H9 (cell line): ENCODE measurements around the gene ITGBL1. TPM values are rescaled to one million over a fixed set of nuclear protein-coding genes. Genes with fewer than 3 reads are reported as not detected.

Experiments
- DNase-seq: peaks from one replicate; pipeline ENCODE4 v3.0.0-alpha.2; 2017
- H2AFZ ChIP-seq: one replicate; pipeline ENCODE4 v1.6.1; 2013; ENCODE audit warnings: mild to moderate bottlenecking, low read length, control low read depth, moderate library complexity
- H2AK5ac ChIP-seq: 2 replicates; pipeline ENCODE4 v1.6.1; 2013; ENCODE audit warnings: low read length, control low read depth, mixed read lengths; ENCODE audit not compliant: insufficient read length
- H2BK120ac ChIP-seq: one replicate; pipeline ENCODE4 v1.6.1; 2013; ENCODE audit warnings: low read depth, mild to moderate bottlenecking, low read length, control low read depth, inconsistent platforms; ENCODE audit not compliant: poor library complexity, severe bottlenecking
- H2BK12ac ChIP-seq: 2 replicates; pipeline ENCODE4 v1.6.1; 2013; ENCODE audit warnings: low read length, control low read depth, mixed read lengths, low read depth; ENCODE audit not compliant: insufficient read length
- H2BK15ac ChIP-seq: 2 replicates; pipeline ENCODE4 v1.6.1; 2013; ENCODE audit warnings: low read depth, low read length, control low read depth
- H2BK20ac ChIP-seq: one replicate; pipeline ENCODE4 v1.6.1; 2013; ENCODE audit warnings: low read depth, mild to moderate bottlenecking, low read length, control low read depth, inconsistent platforms; ENCODE audit not compliant: poor library complexity, severe bottlenecking
- H2BK5ac ChIP-seq: 2 replicates; pipeline ENCODE4 v1.6.1; 2013; ENCODE audit warnings: low read length, control low read depth, mixed read lengths; ENCODE audit not compliant: insufficient read length
- H3K14ac ChIP-seq: 2 replicates; pipeline ENCODE4 v1.6.1; 2013; ENCODE audit warnings: low read length, control low read depth; ENCODE audit not compliant: insufficient read depth
- H3K18ac ChIP-seq: 2 replicates; pipeline ENCODE4 v1.6.1; 2013; ENCODE audit warnings: low read depth, mild to moderate bottlenecking, mixed read lengths, low read length, control low read depth; ENCODE audit not compliant: insufficient read length
- H3K23ac ChIP-seq: 2 replicates; pipeline ENCODE4 v1.6.1; 2013; ENCODE audit warnings: low read length, control low read depth, mixed read lengths, low read depth; ENCODE audit not compliant: insufficient read length
- H3K23me2 ChIP-seq: 2 replicates; pipeline ENCODE4 v1.6.1; 2013; ENCODE audit warnings: low read depth, mild to moderate bottlenecking, mixed read lengths, low read length, control low read depth; ENCODE audit not compliant: insufficient read length, poor library complexity, severe bottlenecking
- H3K27ac ChIP-seq: 2 replicates; pipeline ENCODE4 v1.5.1; 2013; ENCODE audit warnings: low read length, control low read depth, mixed read lengths, low read depth; ENCODE audit not compliant: insufficient read length
- H3K27me3 ChIP-seq: 2 replicates; pipeline ENCODE4 v1.6.1; 2013; ENCODE audit warnings: low read length, control low read depth, inconsistent platforms; ENCODE audit not compliant: insufficient read depth
- H3K4ac ChIP-seq: 2 replicates; pipeline ENCODE4 v1.6.1; 2013; ENCODE audit warnings: low read depth, mild to moderate bottlenecking, control low read depth, inconsistent platforms, low read length, moderate library complexity
- H3K4me1 ChIP-seq: 2 replicates; pipeline ENCODE4 v1.6.1; 2013; ENCODE audit warnings: low read length, control low read depth, inconsistent platforms; ENCODE audit not compliant: insufficient read depth
- H3K4me2 ChIP-seq: 2 replicates; pipeline ENCODE4 v1.6.1; 2013; ENCODE audit warnings: low read length, control low read depth, mixed read lengths; ENCODE audit not compliant: insufficient read length, insufficient read depth
- H3K56ac ChIP-seq: 2 replicates; pipeline ENCODE4 v1.6.1; 2013; ENCODE audit warnings: low read depth, mild to moderate bottlenecking, mixed read lengths, low read length, control low read depth; ENCODE audit not compliant: insufficient read length
- H3K79me1 ChIP-seq: 2 replicates; pipeline ENCODE4 v1.6.1; 2013; ENCODE audit warnings: low read depth, mild to moderate bottlenecking, moderate library complexity, low read length, control low read depth, inconsistent platforms; ENCODE audit not compliant: insufficient read depth, poor library complexity, severe bottlenecking
- H3K79me2 ChIP-seq: 2 replicates; pipeline ENCODE4 v1.6.1; 2013; ENCODE audit warnings: low read length, control low read depth, inconsistent platforms; ENCODE audit not compliant: insufficient read depth
- H3K9ac ChIP-seq: 2 replicates; pipeline ENCODE4 v1.6.1; 2013; ENCODE audit warnings: low read length, control low read depth, mixed read lengths; ENCODE audit not compliant: insufficient read length; ENCODE audit errors: extremely low read depth
- H3K9me3 ChIP-seq: one replicate; pipeline ENCODE4 v1.6.1; 2013; ENCODE audit warnings: low read depth, low read length, inconsistent platforms; ENCODE audit not compliant: control insufficient read depth
- H3T11ph ChIP-seq: one replicate; pipeline ENCODE4 v1.6.1; 2013; ENCODE audit warnings: mild to moderate bottlenecking, low read length, control low read depth, inconsistent platforms
- H4K20me1 ChIP-seq: one replicate; pipeline ENCODE4 v1.6.1; 2013; ENCODE audit not compliant: control insufficient read depth, insufficient read length, insufficient read depth
- H4K5ac ChIP-seq: 2 replicates; pipeline ENCODE4 v1.6.1; 2013; ENCODE audit warnings: low read depth, mild to moderate bottlenecking, mixed read lengths, low read length, control low read depth; ENCODE audit not compliant: insufficient read length
- H4K8ac ChIP-seq: replicated peaks from 2 replicates; pipeline ENCODE4 v1.6.1; 2013; ENCODE audit warnings: low read length, control low read depth, mixed read lengths, low read depth; ENCODE audit not compliant: insufficient read length
- H4K91ac ChIP-seq: 2 replicates; pipeline ENCODE4 v1.6.1; 2013; ENCODE audit warnings: low read depth, mild to moderate bottlenecking, moderate library complexity, mixed read lengths, low read length, control low read depth; ENCODE audit not compliant: insufficient read length
- H3K27ac Mint-ChIP-seq, 3 experiments: 2 replicates in 2 of 3; 3 replicates in 1 of 3; pipeline ENCODE4 v1.8.0; 2020 to 2021; ENCODE audit warnings: mixed read lengths in 3 of 3, mild to moderate bottlenecking in 1 of 3, moderate library complexity in 1 of 3
- H3K27me3 Mint-ChIP-seq: 2 replicates; pipeline ENCODE4 v1.8.0; 2021; ENCODE audit warnings: low read depth, mild to moderate bottlenecking, moderate library complexity, mixed read lengths
- H3K36me3 Mint-ChIP-seq, 3 experiments: 2 replicates in 2 of 3; 3 replicates in 1 of 3; pipeline ENCODE4 v1.8.0; 2020 to 2021; ENCODE audit warnings: low read depth in 3 of 3, mixed read lengths in 3 of 3; ENCODE audit not compliant: insufficient read depth in 1 of 3
- H3K4me1 Mint-ChIP-seq, 2 experiments: 2 replicates each; pipeline ENCODE4 v1.8.0; 2020; ENCODE audit warnings: mixed read lengths in 2 of 2
- H3K4me3 Mint-ChIP-seq, 2 experiments: 2 replicates in 1 of 2; 3 replicates in 1 of 2; pipeline ENCODE4 v1.8.0; 2020 to 2021; ENCODE audit warnings: mild to moderate bottlenecking in 2 of 2, mixed read lengths in 2 of 2, moderate library complexity in 1 of 2
- H3K9me3 Mint-ChIP-seq, 2 experiments: 2 replicates in 1 of 2; 3 replicates in 1 of 2; pipeline ENCODE4 v1.8.0; 2020; ENCODE audit warnings: mild to moderate bottlenecking in 2 of 2, mixed read lengths in 2 of 2, moderate library complexity in 1 of 2
- WGBS: extraction: QIAGEN DNeasy Blood & Tissue Kit; methylation state at CpG from one replicate; pipeline ENCODE4 v1.1.7; 2013; ENCODE audit warnings: missing lambda C conversion rate, low lambda C conversion rate, mixed read lengths; ENCODE audit not compliant: insufficient read length; ENCODE audit errors: extremely low coverage; 5-methylcytosine and 5-hydroxymethylcytosine counted together
- total RNA-seq: library from RNA; stranded (reverse); gene quantifications from 2 replicates; pipeline ENCODE4 v1.2.1, GENCODE V29; 2021
- TF ChIP-seq, protein P1 (sequence below): fragments of 200-600 bp; sonication (generic); conservative IDR thresholded peaks from 3 replicates; pipeline ENCODE4 v1.8.0; 2021; ENCODE audit warnings: antibody characterized with exemption, mild to moderate bottlenecking

The ITGBL1 gene
- total RNA-seq, 1 experiment from 2014 or later, result not detected

DNA sequence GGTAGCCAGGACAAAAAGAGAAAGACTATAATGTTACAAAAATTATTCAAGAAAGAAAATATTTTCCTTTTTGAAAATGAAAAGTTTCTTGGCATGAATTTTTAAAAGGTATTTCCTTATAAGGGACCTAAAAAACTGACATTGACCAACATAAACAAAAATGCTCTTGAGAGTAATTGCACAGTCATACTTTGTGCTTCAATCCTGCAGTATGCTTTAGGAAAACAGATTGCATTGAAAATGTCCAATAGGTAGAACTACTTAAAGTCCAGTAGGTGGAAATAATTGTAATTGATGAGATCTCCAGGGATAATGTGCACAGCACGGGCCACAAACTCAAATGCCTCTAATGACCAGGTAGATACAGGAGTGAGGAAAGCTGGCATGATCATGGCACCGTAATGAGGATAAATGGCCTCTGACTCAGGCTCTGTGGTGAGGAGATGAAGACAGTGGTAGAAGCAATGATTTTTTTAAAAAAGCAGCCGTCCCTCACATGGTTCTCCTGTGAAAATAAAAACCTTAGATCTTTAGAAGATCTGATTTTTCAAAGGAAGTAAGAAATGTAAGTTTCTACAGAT is 278.0 kb downstream of the ITGBL1 start:
- H4K8ac ChIP-seq, result no peak overlapping the region
- H2AFZ ChIP-seq, result no peak overlapping the region
- H2BK20ac ChIP-seq, result no peak overlapping the region
- peaks cover 2% of the 10 kb centered on the region; the same call in 1 of the 2 replicates for H3K27me3 Mint-ChIP-seq
- no peak overlapping the region for H3K4ac ChIP-seq
- no peaks in the 10 kb centered on the region for H3K23me2 ChIP-seq
- H3K27ac Mint-ChIP-seq, result no peak overlapping the region
- no peak overlapping the region for H3T11ph ChIP-seq
- no peaks in the 10 kb centered on the region for H3K36me3 Mint-ChIP-seq
- no CpG with 5 or more reads among the region's 3 CpGs for WGBS
- H3K27me3 ChIP-seq, result no peaks in the 10 kb centered on the region
- no peak overlapping the region for H3K4me3 Mint-ChIP-seq
- H3K9me3 ChIP-seq, result no peaks in the 10 kb centered on the region
- H3K9me3 Mint-ChIP-seq, result no peaks in the 10 kb centered on the region
- no peaks in the 10 kb centered on the region for H3K79me2 ChIP-seq
- H3K4me1 ChIP-seq, result no peaks in the 10 kb centered on the region
- no peak overlapping the region for H2AK5ac ChIP-seq
- no peak for DNase-seq
- H3K9ac ChIP-seq, result no peak overlapping the region
- H2BK12ac ChIP-seq, result no peak overlapping the region
- H4K5ac ChIP-seq, result no peak overlapping the region
- H4K91ac ChIP-seq, result no peak overlapping the region
- H4K20me1 ChIP-seq, result no peaks in the 10 kb centered on the region
- no peak overlapping the region for H3K18ac ChIP-seq
- H3K4me1 Mint-ChIP-seq, result no peaks in the 10 kb centered on the region
- no peak overlapping the region for H2BK120ac ChIP-seq
- no peak overlapping the region for H3K4me2 ChIP-seq
- H3K27ac ChIP-seq, result no peak overlapping the region
- H3K79me1 ChIP-seq, result no peaks in the 10 kb centered on the region
- H3K23ac ChIP-seq, result no peak overlapping the region
- H2BK5ac ChIP-seq, result no peak overlapping the region
- TF ChIP-seq, protein P1, sequence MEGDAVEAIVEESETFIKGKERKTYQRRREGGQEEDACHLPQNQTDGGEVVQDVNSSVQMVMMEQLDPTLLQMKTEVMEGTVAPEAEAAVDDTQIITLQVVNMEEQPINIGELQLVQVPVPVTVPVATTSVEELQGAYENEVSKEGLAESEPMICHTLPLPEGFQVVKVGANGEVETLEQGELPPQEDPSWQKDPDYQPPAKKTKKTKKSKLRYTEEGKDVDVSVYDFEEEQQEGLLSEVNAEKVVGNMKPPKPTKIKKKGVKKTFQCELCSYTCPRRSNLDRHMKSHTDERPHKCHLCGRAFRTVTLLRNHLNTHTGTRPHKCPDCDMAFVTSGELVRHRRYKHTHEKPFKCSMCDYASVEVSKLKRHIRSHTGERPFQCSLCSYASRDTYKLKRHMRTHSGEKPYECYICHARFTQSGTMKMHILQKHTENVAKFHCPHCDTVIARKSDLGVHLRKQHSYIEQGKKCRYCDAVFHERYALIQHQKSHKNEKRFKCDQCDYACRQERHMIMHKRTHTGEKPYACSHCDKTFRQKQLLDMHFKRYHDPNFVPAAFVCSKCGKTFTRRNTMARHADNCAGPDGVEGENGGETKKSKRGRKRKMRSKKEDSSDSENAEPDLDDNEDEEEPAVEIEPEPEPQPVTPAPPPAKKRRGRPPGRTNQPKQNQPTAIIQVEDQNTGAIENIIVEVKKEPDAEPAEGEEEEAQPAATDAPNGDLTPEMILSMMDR, result no peak
- H2BK15ac ChIP-seq, result no peak overlapping the region
- H3K14ac ChIP-seq, result no peak overlapping the region
- H3K56ac ChIP-seq, result no peak overlapping the region
